Measurements from ENCODE around the gene CDK1. TPM values are rescaled to one million over a fixed set of nuclear protein-coding genes. Genes with fewer than 3 reads are reported as not detected.

CDK1 gene
- total and polyA plus RNA-seq, 2 donors (not counting 3 experiments of a cell fraction or from before 2014, with no cell fraction given), result 19.9 to 70.1 TPM

- dilution Hi-C loops (cut with MboI; ENCODE audit: extremely low pct_ligation_motif_present, low sequenced_read_pairs) (no loop called here), intact Hi-C loops (cut with micrococcal nuclease) (no loop called here)
- no peaks in the 10 kb centered on the region for H4K20me1 ChIP-seq (replicated peaks; ENCODE audit: control insufficient read depth, extremely low read depth, insufficient read depth, low read length)
- no peak overlapping the region for H3K4me3 ChIP-seq (replicated peaks in 1 of 3; ENCODE audit: insufficient read depth in 1 of 3, low read depth in 1 of 3, low read length in 3 of 3)
- CTCF ChIA-PET, result no interaction called here
- H3K79me2 ChIP-seq (ENCODE audit: control insufficient read depth, insufficient read depth, low read length), result no peaks in the 10 kb centered on the region
- no peak overlapping the region for H3K27ac ChIP-seq (ENCODE audit: insufficient read depth, low read depth, low read length)
- H3K9ac ChIP-seq (replicated peaks; ENCODE audit: extremely low read depth, insufficient read depth, low read length), result no peak overlapping the region
- TF ChIP-seq CTCF (IDR thresholded peaks at IDR 0.05; ENCODE audit: extremely low read depth in 1 of 2, insufficient read depth in 1 of 2, low read depth in 1 of 2, low read length in 2 of 2) (no peak), GATA2 (IDR thresholded peaks at IDR 0.05; ENCODE audit: insufficient read depth, insufficient read length, low read depth, low read length) (no peak)
- no TSS peak for BruUV-seq (replicated peaks)
- no peak overlapping the region for H2AFZ ChIP-seq (ENCODE audit: low read depth, low read length)
- H3K9me3 ChIP-seq (replicated peaks; ENCODE audit: control insufficient read depth, insufficient read depth, low read length), result no peaks in the 10 kb centered on the region
- FAIRE-seq (no peak), DNase-seq (ENCODE audit: low read depth, low spot score) (no peak)
- H3K4me1 ChIP-seq (ENCODE audit: control insufficient read depth, extremely low read depth, insufficient read depth, low read length), result peaks cover 11% of the 10 kb centered on the region
- H3K36me3 ChIP-seq (ENCODE audit: control insufficient read depth in 2 of 2, extremely low read depth in 1 of 2, insufficient read depth in 2 of 2, low read length in 2 of 2), result no peaks in the 10 kb centered on the region
- no peaks in the 10 kb centered on the region for H3K9me1 ChIP-seq (replicated peaks; ENCODE audit: control insufficient read depth, extremely low read depth, insufficient read depth, low read length)
- POLR2A ChIA-PET, result no interaction called here
- no peak overlapping the region for H3K4me2 ChIP-seq (ENCODE audit: insufficient read depth, low read length)
- no peaks in the 10 kb centered on the region for H3K27me3 ChIP-seq (ENCODE audit: control insufficient read depth in 2 of 2, insufficient read depth in 2 of 2, low read length in 2 of 2)
Observed at GRCh38 chr10:60842694-60843093, 64.4 kb downstream of the CDK1 start.

Other genes with a start within 250 kb of the CDK1 start
- gene RHOBTB1, start 165.7 kb downstream of the CDK1 start, total RNA-seq, result 31.0 and 31.3 TPM in 2 replicates
- gene RHOBTB1, start 165.7 kb downstream of the CDK1 start, polyA plus RNA-seq, result 19.4 and 21.2 TPM in 2 replicates

All from endothelial cell of umbilical vein (primary cell).